Activated gamma-delta T cell (primary cell): ENCODE data around the gene HOXC11.

Experiments
- DNase-seq: peaks from one replicate; lab custom pipeline; 2025; lab: John Stamatoyannopoulos, UW
- total RNA-seq, 2 donors: gene quantifications; one replicate each; lab custom pipeline; 2026; lab: John Stamatoyannopoulos, UW

HOXC11 gene
- 0 to 0.04 reads per million in 2 donors for total RNA-seq

GRCh38 chr12:53972722-53973235 lies at the start of gene HOXC11:
Gene HOXC11 (plus strand): TSS chr12:53973126. CDS start chr12:53973242, 116 bp downstream.
- no peak for DNase-seq

GRCh38 chr12:53924521-53925405 lies 48.2 kb upstream of the HOXC11 start:
- no peak for DNase-seq

GRCh38 chr12:53927220-53928029 lies 45.5 kb upstream of the HOXC11 start:
- DNase-seq: no peak

GRCh38 chr12:53928054-53928835 lies 44.7 kb upstream of the HOXC11 start:
- no peak for DNase-seq

GRCh38 chr12:53929527-53929926 lies 43.4 kb upstream of the HOXC11 start:
- DNase-seq: no peak

GRCh38 chr12:53930591-53931255 lies 42.2 kb upstream of the HOXC11 start:
- DNase-seq: no peak

- DNase-seq: no peak
These were observed 40.9 kb upstream of the HOXC11 start for GRCh38 chr12:53931844-53932581.

- DNase-seq: no peak
These were observed 40.0 kb upstream of the HOXC11 start for GRCh38 chr12:53932915-53933314.

- DNase-seq: no peak
These were observed 37.3 kb upstream of the HOXC11 start for GRCh38 chr12:53935383-53936341.

- DNase-seq: no peak
These were observed 35.8 kb upstream of the HOXC11 start for GRCh38 chr12:53937099-53937498.

- no peak for DNase-seq
These were observed 35.2 kb upstream of the HOXC11 start for GRCh38 chr12:53937596-53938325.

GRCh38 chr12:53938326-53939140 lies 34.4 kb upstream of the HOXC11 start, which contains the start of gene HOXC13:
Gene HOXC13 (plus strand): TSS chr12:53938831. CDS start chr12:53938907, 76 bp downstream.
- DNase-seq: no peak

GRCh38 chr12:53939141-53940108 lies 33.5 kb upstream of the HOXC11 start:
- DNase-seq: no peak

GRCh38 chr12:53940443-53941014 lies 32.4 kb upstream of the HOXC11 start:
- no peak for DNase-seq

GRCh38 chr12:53941187-53941586 lies 31.7 kb upstream of the HOXC11 start:
- DNase-seq: no peak

GRCh38 chr12:53941750-53942149 lies 31.2 kb upstream of the HOXC11 start:
- no peak for DNase-seq
